K562 (cell line): ENCODE measurements around the gene CACNB2. TPM values are rescaled to one million over a fixed set of nuclear protein-coding genes. Genes with fewer than 3 reads are reported as not detected.
A peak's percentile ranks its signal among the peaks of the same experiment; 100 is the strongest.

Experiments used
- ATAC-seq: fragments of 200-7000 bp; cut with Tn5 transposase; 3 replicates; pipeline ENCODE4 v1.9.1; 2020; ENCODE audit warnings: moderate library complexity
- BruUV-seq: library from RNA; stranded (reverse); fragments of 400-500 nt; replicated peaks from 2 replicates; lab custom pipeline; 2021; lab: Mats Ljungman, UMichigan
- CTCF ChIA-PET: fragments of 300-600 bp; formaldehyde crosslinking; extraction: SDS; loops from one replicate; lab custom pipeline; 2021; ENCODE audit warnings: low intra/inter-chr PET ratio; lab: Yijun Ruan, JAX
- POLR2A ChIA-PET: fragments of 300-600, 350-650 bp; sonication (Branson Sonifier 250); formaldehyde crosslinking; extraction: SDS; loops from one replicate; lab custom pipeline; 2021; ENCODE audit warnings: antibody characterized with exemption, inconsistent platforms; lab: Yijun Ruan, JAX
- DNase-seq, 4 experiments: peaks; one replicate each; pipeline versions ENCODE4 v3.0.0 to v3.0.0-alpha.2; 2011 to 2018; ENCODE audit warnings: low spot score in 3 of 4, mixed read lengths in 3 of 4; ENCODE audit errors: extremely low read depth in 1 of 4
- FAIRE-seq: peaks from 2 replicates; lab custom pipeline; 2011; peaks lifted over from hg19 to GRCh38; lab: Jason Lieb, UNC
- H2AFZ ChIP-seq: 2 replicates; pipeline ENCODE4 v1.6.0; 2011; ENCODE audit warnings: low read depth, low read length, control low read depth, inconsistent platforms
- H3K27ac ChIP-seq: fragments of 200-600 bp; 3 replicates; pipeline ENCODE4 v1.8.0; 2011; ENCODE audit warnings: low read depth, mild to moderate bottlenecking, control low read depth, inconsistent platforms, low read length, moderate library complexity, mixed read lengths; ENCODE audit errors: extremely low read depth
- H3K27me3 ChIP-seq, 2 experiments: fragments of 300-600 bp in 1 of 2; 2 replicates in 1 of 2; 3 replicates in 1 of 2; pipeline versions ENCODE4 v1.6.0 to v1.8.0; 2011; ENCODE audit warnings: inconsistent platforms in 2 of 2, low read length in 2 of 2, mild to moderate bottlenecking in 1 of 2, mixed read lengths in 1 of 2, moderate library complexity in 1 of 2; ENCODE audit not compliant: control insufficient read depth in 2 of 2, insufficient read depth in 2 of 2
- H3K36me3 ChIP-seq: fragments of 300-600 bp; 3 replicates; pipeline ENCODE4 v1.8.0; 2011; ENCODE audit warnings: mild to moderate bottlenecking, low read length, inconsistent platforms; ENCODE audit not compliant: control insufficient read depth, insufficient read depth
- H3K4me1 ChIP-seq, 2 experiments: fragments of 200-600 bp in 1 of 2; replicated peaks in 1 of 2; 2 replicates in 1 of 2; 3 replicates in 1 of 2; pipeline versions ENCODE4 v1.5.1 to v1.8.0; 2011; ENCODE audit warnings: inconsistent platforms in 2 of 2, low read length in 2 of 2, mild to moderate bottlenecking in 1 of 2, mixed read lengths in 1 of 2, moderate library complexity in 1 of 2; ENCODE audit not compliant: control insufficient read depth in 2 of 2, insufficient read depth in 2 of 2
- H3K4me2 ChIP-seq: 2 replicates; pipeline ENCODE4 v1.6.1; 2011; ENCODE audit warnings: low read length, control low read depth, inconsistent platforms, mixed read lengths; ENCODE audit not compliant: insufficient read depth
- H3K4me3 ChIP-seq: fragments of 200-600 bp; sonication (generic), shearing (Covaris generic); 2 replicates; pipeline ENCODE4 v1.5.1; 2016; ENCODE audit warnings: control low read depth, inconsistent platforms
- H3K79me2 ChIP-seq: fragments of 200-600 bp; 3 replicates; pipeline ENCODE4 v1.8.0; 2011; ENCODE audit warnings: low read length, inconsistent platforms; ENCODE audit not compliant: control insufficient read depth, insufficient read depth
- H3K9ac ChIP-seq, 2 experiments: 2 replicates each; pipeline versions ENCODE4 v1.6.0 to v1.6.1; 2011; ENCODE audit warnings: low read depth in 2 of 2, low read length in 2 of 2, control low read depth in 1 of 2, inconsistent platforms in 1 of 2, mild to moderate bottlenecking in 1 of 2, mixed read lengths in 1 of 2; ENCODE audit not compliant: insufficient read depth in 1 of 2
- H3K9me1 ChIP-seq: one replicate; pipeline ENCODE4 v1.6.0; 2011; ENCODE audit warnings: inconsistent platforms, mild to moderate bottlenecking, low read length, moderate library complexity; ENCODE audit not compliant: control insufficient read depth, insufficient read depth
- H3K9me3 ChIP-seq: replicated peaks from 2 replicates; pipeline ENCODE4 v1.5.1; 2011; ENCODE audit warnings: low read depth, low read length, inconsistent platforms; ENCODE audit not compliant: control insufficient read depth, insufficient read depth
- H4K20me1 ChIP-seq: replicated peaks from 2 replicates; pipeline ENCODE4 v1.6.1; 2011; ENCODE audit warnings: low read length, inconsistent platforms, mixed read lengths; ENCODE audit not compliant: control insufficient read depth, insufficient read depth
- CAMTA2 ChIP-seq: fragments of 250-450 bp; sonication (Bioruptor Pico); conservative IDR thresholded peaks from 2 replicates; pipeline ENCODE4 v1.5.1; 2022
- EHMT2 ChIP-seq: fragments of 450-650 bp; IDR thresholded peaks from 2 replicates; pipeline ENCODE4 v1.6.1; 2018; ENCODE audit warnings: antibody characterized with exemption
- FIP1L1 ChIP-seq: fragments of 200-400 bp; formaldehyde crosslinking; IDR thresholded peaks from 2 replicates; pipeline ENCODE4 v1.6.1; 2018; ENCODE audit warnings: mild to moderate bottlenecking, low read depth, low read length; ENCODE audit not compliant: poor library complexity, severe bottlenecking
- FOXA1 ChIP-seq: fragments of 450-650 bp; IDR thresholded peaks from 2 replicates; pipeline ENCODE4 v1.6.1; 2016; ENCODE audit warnings: mild to moderate bottlenecking, borderline replicate concordance
- MIER1 ChIP-seq: fragments of 450-650 bp; IDR thresholded peaks from 2 replicates; pipeline ENCODE4 v1.6.1; 2016; ENCODE audit warnings: antibody characterized with exemption, mild to moderate bottlenecking, low read depth
- NCOA1 ChIP-seq: fragments of 450-650 bp; IDR thresholded peaks from 2 replicates; pipeline ENCODE4 v1.6.1; 2016; ENCODE audit warnings: low read depth
- NONO ChIP-seq, 2 experiments: fragments of 200-400 bp in 1 of 2; fragments of 450-650 bp in 1 of 2; formaldehyde crosslinking in 1 of 2; IDR thresholded peaks; 2 replicates each; pipeline ENCODE4 v1.6.1; 2017; ENCODE audit warnings: low read depth in 2 of 2, mild to moderate bottlenecking in 2 of 2, moderate library complexity in 2 of 2, low read length in 1 of 2
- PBX2 ChIP-seq, 2 experiments: IDR thresholded peaks in 1 of 2; conservative IDR thresholded peaks in 1 of 2; 2 replicates each; pipeline ENCODE4 v1.6.1; 2016; ENCODE audit warnings: low read depth in 2 of 2, mild to moderate bottlenecking in 1 of 2, missing compliant biosample characterization in 1 of 2, missing genetic modification characterization in 1 of 2, moderate library complexity in 1 of 2
- POLR2AphosphoS2 ChIP-seq: IDR thresholded peaks from 2 replicates; pipeline ENCODE4 v1.6.1; 2012; ENCODE audit warnings: low read length, improper control_type of control experiment
- POLR3A ChIP-seq: IDR thresholded peaks from 2 replicates; pipeline ENCODE4 v1.6.1; 2011; ENCODE audit warnings: borderline replicate concordance, mild to moderate bottlenecking, moderate library complexity; ENCODE audit not compliant: insufficient read length, insufficient read depth; ENCODE audit errors: extremely low read depth
- POLR3G ChIP-seq: IDR thresholded peaks from 2 replicates; pipeline ENCODE4 v1.6.1; 2011; ENCODE audit not compliant: insufficient read length, insufficient replicate concordance; ENCODE audit errors: extremely low read depth
- SLC30A9 ChIP-seq: fragments of 250-450 bp; sonication (Bioruptor Pico); IDR thresholded peaks from 2 replicates; pipeline ENCODE4 v1.8.0; 2022; ENCODE audit warnings: mild to moderate bottlenecking, moderate library complexity
- TAF15 ChIP-seq: fragments of 200-400 bp; formaldehyde crosslinking; IDR thresholded peaks from 2 replicates; pipeline ENCODE4 v1.6.1; 2017; ENCODE audit warnings: mild to moderate bottlenecking, low read depth, low read length, moderate library complexity
- ZBTB2 ChIP-seq: fragments of 450-650 bp; IDR thresholded peaks from 2 replicates; pipeline ENCODE4 v1.6.1; 2016; ENCODE audit warnings: antibody characterized with exemption
- ZC3H4 ChIP-seq: sonication (generic); formaldehyde crosslinking; IDR thresholded peaks from 2 replicates; pipeline ENCODE4 v1.9.0; 2021; ENCODE audit warnings: missing genetic modification reagents, borderline replicate concordance
- ZNF175 ChIP-seq: fragments of 200-800 bp; sonication (Bioruptor generic); IDR thresholded peaks from 2 replicates; pipeline ENCODE4 v1.6.1; 2016; ENCODE audit warnings: low read depth, mild to moderate bottlenecking, missing genetic modification characterization, missing compliant biosample characterization
- ZNF280A ChIP-seq: fragments of 450-650 bp; IDR thresholded peaks from 2 replicates; pipeline ENCODE4 v1.6.1; 2018; ENCODE audit warnings: mild to moderate bottlenecking, low read depth; ENCODE audit not compliant: partially characterized antibody
- WGBS: fragments of 100-300 bp; shearing (Covaris generic); methylation state at CpG from one replicate; pipeline ENCODE4 v1.1.6; 2016; ENCODE audit warnings: low coverage, mixed read lengths; ENCODE audit not compliant: insufficient coverage; ENCODE audit errors: missing lambda C conversion rate; 5-methylcytosine and 5-hydroxymethylcytosine counted together
- in situ Hi-C: fragments of 300-500 bp; cut with MboI; formaldehyde crosslinking; loops from 4 replicates; pipeline ENCODE4 v1.15.0; 2018; ENCODE audit warnings: inconsistent platforms, mixed read lengths
- intact Hi-C: fragments of 100-400 bp; cut with micrococcal nuclease; formaldehyde crosslinking; loops from 2 replicates; pipeline ENCODE4 v1.14.2; 2022
- polyA plus RNA-seq, 8 experiments: library from polyadenylated mRNA; depleted of rRNA in 4 of 8; stranded (reverse) in 5 of 8; unstranded in 3 of 8; fragments of >200 nt; fragmentation: Nextera tagmentation in 2 of 8; fragmentation: Illumina TruSeq in 1 of 8; extraction: Ambion mirVana in 2 of 8; extraction: Trizol in 1 of 8; gene quantifications; 2 replicates each; pipeline versions ENCODE4 v1.2.1 to v1.2.3, GENCODE V29; 2011 to 2014; ENCODE audit warnings: inconsistent platforms in 1 of 8, missing spikeins in 1 of 8
- total RNA-seq, 7 experiments: library from RNA; depleted of rRNA in 6 of 7; stranded (reverse); fragments of >200 nt in 6 of 7; fragmentation: Illumina TruSeq in 2 of 7; extraction: Trizol in 2 of 7; gene quantifications; 2 replicates each; pipeline versions ENCODE4 v1.2.1 to v1.2.3, GENCODE V29; 2011 to 2021; ENCODE audit warnings: low replicate concordance in 1 of 7

The CACNB2 gene
- total and polyA plus RNA-seq, 9 of the 15 experiments (the other 6 are each of a cell fraction or from before 2014, with no cell fraction given): 1.8 to 2.2 TPM; not detected in 7

- no TSS peak for BruUV-seq
- no peak for DNase-seq
- POLR2A ChIA-PET: no interaction called here
- no peak for TF ChIP-seq ZNF175 (CRISPR knock-in tag)
- no peak for TF ChIP-seq ZC3H4 (CRISPR knock-in tag)
- TF ChIP-seq MIER1: 0 out of 2 replicates have a peak, but pooled peaks have one; percentile 45
- TF ChIP-seq EHMT2: peak; percentile 80
- TF ChIP-seq NONO (IDR thresholded peaks at IDR 0.05; ENCODE audit: low read depth in 2 of 2, low read length in 1 of 2): no peak
- no peak for TF ChIP-seq PBX2 (CRISPR knock-in tag; IDR thresholded peaks at IDR 0.05; ENCODE audit: low read depth)
- TF ChIP-seq PBX2 (tag; conservative IDR thresholded peaks at IDR 0.05; ENCODE audit: low read depth): no peak
- TF ChIP-seq ZNF280A: no peak
- no peak for TF ChIP-seq FOXA1
- no peak for TF ChIP-seq NCOA1
- TF ChIP-seq SLC30A9 (CRISPR knock-in tag): no peak
- no peak for TF ChIP-seq POLR3A
- TF ChIP-seq FIP1L1: no peak
- no peak for TF ChIP-seq CAMTA2 (CRISPR knock-in tag)
- TF ChIP-seq ZBTB2: no peak
- TF ChIP-seq TAF15: no peak
- no peak for TF ChIP-seq POLR2AphosphoS2
- TF ChIP-seq POLR3G: no peak
Measured at GRCh38 chr10:18469125-18469524, 328.9 kb downstream of the CACNB2 start.

More at GRCh38 chr10:18469125-18469524, 328.9 kb downstream of the CACNB2 start:
- Histone ChIP-seq H3K9ac (no peak overlapping the region), H3K4me1 (no peaks in the 10 kb centered on the region), H3K9me1 (no peaks in the 10 kb centered on the region), H3K27ac (no peak overlapping the region), H3K4me2 (no peak overlapping the region), H3K27me3 (peaks cover 0 to 5% of the 10 kb centered on the region in 2 experiments; a peak in 3 of 5 replicates), H4K20me1 (no peaks in the 10 kb centered on the region), H3K9me3 (no peaks in the 10 kb centered on the region), H3K36me3 (no peaks in the 10 kb centered on the region), H3K79me2 (no peaks in the 10 kb centered on the region), H3K4me3 (no peak overlapping the region), H2AFZ (no peak overlapping the region)
- FAIRE-seq (no peak), ATAC-seq (no peak)
- in situ Hi-C loops (no loop called here), intact Hi-C loops (no loop called here)
- CTCF ChIA-PET: no interaction called here
- WGBS: 0% methylated on average over 2 of the region's 2 CpGs
